WTC11 (cell line): ENCODE results near the gene CHRM5. TPM values are rescaled to one million over a fixed set of nuclear protein-coding genes. Genes with fewer than 3 reads are reported as not detected.

Experiments
- ATAC-seq: fragments of 200-7000 bp; cut with Tn5 transposase; 2 replicates; pipeline ENCODE4 v1.10.0; 2021; ENCODE audit warnings: mild to moderate bottlenecking, moderate library complexity
- CTCF ChIA-PET: fragments of 300-600 bp; sonication (Branson Sonifier 250); formaldehyde crosslinking; loops from one replicate; lab custom pipeline; 2021; ENCODE audit warnings: antibody characterized with exemption; lab: Charles Lee
- POLR2A ChIA-PET: fragments of 350-600 bp; sonication (Branson Sonifier 250); formaldehyde crosslinking; loops from one replicate; lab custom pipeline; 2021; ENCODE audit warnings: antibody characterized with exemption; lab: Charles Lee
- DNase-seq: peaks from one replicate; pipeline ENCODE4 v3.0.0; 2021; ENCODE audit warnings: low spot score
- H3K27ac Mint-ChIP-seq: 2 replicates; pipeline ENCODE4 v1.8.0; 2021; ENCODE audit warnings: mixed read lengths
- H3K27me3 Mint-ChIP-seq: 2 replicates; pipeline ENCODE4 v1.8.0; 2021; ENCODE audit warnings: low read depth, mild to moderate bottlenecking, moderate library complexity, mixed read lengths
- H3K36me3 Mint-ChIP-seq: 2 replicates; pipeline ENCODE4 v1.8.0; 2021; ENCODE audit warnings: mixed read lengths
- H3K4me1 Mint-ChIP-seq: 2 replicates; pipeline ENCODE4 v1.8.0; 2022; ENCODE audit warnings: mixed read lengths
- H3K4me3 Mint-ChIP-seq: 2 replicates; pipeline ENCODE4 v1.8.0; 2021; ENCODE audit warnings: mild to moderate bottlenecking, moderate library complexity, mixed read lengths
- H3K9me3 Mint-ChIP-seq: 2 replicates; pipeline ENCODE4 v1.8.0; 2021; ENCODE audit warnings: mixed read lengths
- ATF1 ChIP-seq: sonication (generic); formaldehyde crosslinking; IDR thresholded peaks from 2 replicates; pipeline ENCODE4 v1.8.1; 2023; ENCODE audit warnings: mild to moderate bottlenecking, moderate library complexity, missing genetic modification reagents
- ATF2 ChIP-seq: sonication (generic); formaldehyde crosslinking; IDR thresholded peaks from 2 replicates; pipeline ENCODE4 v1.8.1; 2022; ENCODE audit warnings: low read depth, missing genetic modification reagents, borderline replicate concordance
- ATF3 ChIP-seq: sonication (generic); formaldehyde crosslinking; conservative IDR thresholded peaks from 2 replicates; pipeline ENCODE4 v1.8.1; 2022; ENCODE audit warnings: mild to moderate bottlenecking, missing genetic modification reagents
- CDX4 ChIP-seq: fragments of 250-450 bp; sonication (Bioruptor Pico); IDR thresholded peaks from 2 replicates; pipeline ENCODE4 v1.9.0; 2021; ENCODE audit warnings: moderate library complexity, mild to moderate bottlenecking, inconsistent platforms, borderline replicate concordance
- CREB1 ChIP-seq: sonication (generic); formaldehyde crosslinking; IDR thresholded peaks from 2 replicates; pipeline ENCODE4 v1.8.0; 2023; ENCODE audit warnings: mild to moderate bottlenecking, missing genetic modification reagents
- E2F5 ChIP-seq: sonication (generic); formaldehyde crosslinking; IDR thresholded peaks from 2 replicates; pipeline ENCODE4 v1.8.1; 2022; ENCODE audit warnings: mild to moderate bottlenecking, moderate library complexity, missing genetic modification reagents
- EMX1 ChIP-seq: fragments of 250-450 bp; sonication (Bioruptor Pico); IDR thresholded peaks from 2 replicates; pipeline ENCODE4 v1.8.0; 2021; ENCODE audit warnings: mild to moderate bottlenecking
- FOXK1 ChIP-seq: sonication (generic); formaldehyde crosslinking; IDR thresholded peaks from 2 replicates; pipeline ENCODE4 v1.8.0; 2022; ENCODE audit warnings: mild to moderate bottlenecking, moderate library complexity, missing genetic modification reagents
- GABPB1 ChIP-seq: sonication (generic); formaldehyde crosslinking; IDR thresholded peaks from 2 replicates; pipeline ENCODE4 v1.8.1; 2023; ENCODE audit warnings: mild to moderate bottlenecking, missing genetic modification reagents
- GTF2I ChIP-seq: fragments of 250-450 bp; sonication (Bioruptor Pico); conservative IDR thresholded peaks from 2 replicates; pipeline ENCODE4 v1.4.0; 2021; ENCODE audit warnings: mild to moderate bottlenecking
- HMGA2 ChIP-seq: fragments of 250-450 bp; sonication (Bioruptor Pico); IDR thresholded peaks from 2 replicates; pipeline ENCODE4 v1.4.0; 2021; ENCODE audit warnings: mild to moderate bottlenecking, moderate library complexity
- JUN ChIP-seq: sonication (generic); formaldehyde crosslinking; IDR thresholded peaks from 2 replicates; pipeline ENCODE4 v1.8.0; 2023; ENCODE audit warnings: mild to moderate bottlenecking, missing genetic modification reagents
- MLX ChIP-seq: sonication (generic); formaldehyde crosslinking; IDR thresholded peaks from 2 replicates; pipeline ENCODE4 v1.8.1; 2023; ENCODE audit warnings: mild to moderate bottlenecking, missing genetic modification reagents, moderate library complexity
- NFYB ChIP-seq: sonication (generic); formaldehyde crosslinking; conservative IDR thresholded peaks from 2 replicates; pipeline ENCODE4 v1.8.0; 2022; ENCODE audit warnings: low read depth, missing genetic modification reagents
- NR1H2 ChIP-seq: sonication (generic); formaldehyde crosslinking; IDR thresholded peaks from 2 replicates; pipeline ENCODE4 v1.9.0; 2021; ENCODE audit warnings: mild to moderate bottlenecking, moderate library complexity, missing genetic modification reagents
- PRRX2 ChIP-seq: fragments of 250-450 bp; sonication (Bioruptor Pico); IDR thresholded peaks from 2 replicates; pipeline ENCODE4 v1.8.0; 2021; ENCODE audit warnings: mild to moderate bottlenecking
- RELA ChIP-seq: sonication (generic); formaldehyde crosslinking; IDR thresholded peaks from 2 replicates; pipeline ENCODE4 v1.8.1; 2022; ENCODE audit warnings: missing genetic modification reagents, mild to moderate bottlenecking, borderline replicate concordance
- SMAD4 ChIP-seq: sonication (generic); formaldehyde crosslinking; IDR thresholded peaks from 2 replicates; pipeline ENCODE4 v1.8.0; 2022; ENCODE audit warnings: mild to moderate bottlenecking, missing genetic modification reagents
- SOX15 ChIP-seq: fragments of 250-450 bp; sonication (Bioruptor Pico); IDR thresholded peaks from 2 replicates; pipeline ENCODE4 v1.9.0; 2021; ENCODE audit warnings: mild to moderate bottlenecking
- TEAD4 ChIP-seq: sonication (generic); formaldehyde crosslinking; IDR thresholded peaks from 2 replicates; pipeline ENCODE4 v1.8.0; 2022; ENCODE audit warnings: mild to moderate bottlenecking, missing genetic modification reagents
- ZBTB21 ChIP-seq: sonication (generic); formaldehyde crosslinking; IDR thresholded peaks from 2 replicates; pipeline ENCODE4 v1.8.1; 2023; ENCODE audit warnings: mild to moderate bottlenecking, missing genetic modification reagents, borderline replicate concordance
- ZBTB43 ChIP-seq: sonication (generic); formaldehyde crosslinking; IDR thresholded peaks from 2 replicates; pipeline ENCODE4 v1.8.1; 2023; ENCODE audit warnings: mild to moderate bottlenecking, missing genetic modification reagents
- ZNF219 ChIP-seq: sonication (generic); formaldehyde crosslinking; IDR thresholded peaks from 2 replicates; pipeline ENCODE4 v1.8.0; 2023; ENCODE audit warnings: missing genetic modification reagents, mild to moderate bottlenecking, borderline replicate concordance
- ZNF263 ChIP-seq: sonication (generic); formaldehyde crosslinking; IDR thresholded peaks from 2 replicates; pipeline ENCODE4 v1.8.1; 2022; ENCODE audit warnings: low read depth, mild to moderate bottlenecking, moderate library complexity, missing genetic modification reagents
- ZNF317 ChIP-seq: sonication (generic); formaldehyde crosslinking; IDR thresholded peaks from 2 replicates; pipeline ENCODE4 v1.8.1; 2023; ENCODE audit warnings: low read depth, mild to moderate bottlenecking, moderate library complexity, missing genetic modification reagents, borderline replicate concordance
- ZNF396 ChIP-seq: fragments of 250-450 bp; sonication (Bioruptor Pico); IDR thresholded peaks from 2 replicates; pipeline ENCODE4 v1.8.0; 2021; ENCODE audit warnings: mild to moderate bottlenecking, moderate library complexity, borderline replicate concordance
- ZNF671 ChIP-seq: fragments of 250-450 bp; sonication (Bioruptor Pico); IDR thresholded peaks from 2 replicates; pipeline ENCODE4 v1.8.0; 2021; ENCODE audit warnings: mild to moderate bottlenecking
- total RNA-seq: library from RNA; stranded (reverse); gene quantifications from 3 replicates; pipeline ENCODE4 v1.2.3, GENCODE V29; 2021

CHRM5 gene
- total RNA-seq, 1 experiment from 2014 or later, result not detected

- TF ChIP-seq ZNF671 (no peak), CDX4 (CRISPR knock-in tag) (no peak), ZBTB43 (CRISPR knock-in tag) (no peak), ZNF263 (CRISPR knock-in tag) (no peak), E2F5 (no peak), PRRX2 (CRISPR knock-in tag) (no peak), NR1H2 (CRISPR knock-in tag) (no peak), RELA (no peak), ZNF219 (no peak), ZNF396 (CRISPR knock-in tag) (no peak), GTF2I (CRISPR knock-in tag) (no peak)
- TF ChIP-seq, all 79 proteins: peak for 0
Measured at GRCh38 chr15:33985287-33985686, 17.0 kb downstream of the CHRM5 start (continued).

- TF ChIP-seq SOX15 (CRISPR knock-in tag), result no peak
- TF ChIP-seq JUN (CRISPR knock-in tag), result no peak
- TF ChIP-seq SMAD4 (CRISPR knock-in tag), result no peak
- no peak for TF ChIP-seq PRRX2 (CRISPR knock-in tag)
- TF ChIP-seq, all 79 proteins: peak for 0
- no peaks in the 10 kb centered on the region for H3K9me3 Mint-ChIP-seq
- no peak overlapping the region for H3K27ac Mint-ChIP-seq
- no peak for ATAC-seq
- POLR2A ChIA-PET, result no interaction called here
- no peak for DNase-seq
- H3K27me3 Mint-ChIP-seq, result no peaks in the 10 kb centered on the region
- H3K36me3 Mint-ChIP-seq, result no peaks in the 10 kb centered on the region
- CTCF ChIA-PET, result interaction anchor here (1.0 to 1.7 kb wide), 4 partner anchors 9 to 248 kb away, joined by 3 to 7 read pairs (median 4); partner anchors contain the start of gene CHRM5
- peaks cover 17% of the 10 kb centered on the region for H3K4me1 Mint-ChIP-seq
- H3K4me3 Mint-ChIP-seq, result no peak overlapping the region
Measured at GRCh38 chr15:33985751-33986150, 17.5 kb downstream of the CHRM5 start.

GRCh38 chr15:33987444-33987843 is 19.1 kb downstream of the CHRM5 start:
- ChIA-PET POLR2A (no interaction called here), CTCF (interaction anchor here (0.6 to 1.4 kb wide), 2 partner anchors 78 to 258 kb away, joined by 3 to 4 read pairs; no protein-coding TSS in a partner anchor)
- TF ChIP-seq CDX4 (CRISPR knock-in tag) (no peak), ZBTB21 (CRISPR knock-in tag) (no peak), ATF3 (no peak), ZNF317 (no peak), FOXK1 (CRISPR knock-in tag) (no peak), CREB1 (CRISPR knock-in tag) (no peak), ATF2 (CRISPR knock-in tag) (no peak), GABPB1 (CRISPR knock-in tag) (no peak), ZNF671 (no peak), TEAD4 (CRISPR knock-in tag) (no peak), PRRX2 (CRISPR knock-in tag) (no peak), HMGA2 (no peak), MLX (CRISPR knock-in tag) (no peak), NFYB (CRISPR knock-in tag) (no peak), JUN (CRISPR knock-in tag) (no peak), EMX1 (CRISPR knock-in tag) (no peak), ATF1 (no peak), ZNF396 (CRISPR knock-in tag) (no peak)
- no peaks in the 10 kb centered on the region for H3K36me3 Mint-ChIP-seq
- H3K4me3 Mint-ChIP-seq, result no peak overlapping the region
- peaks cover 5% of the 10 kb centered on the region for H3K9me3 Mint-ChIP-seq
- ATAC-seq (no peak), DNase-seq (no peak)
- peaks cover 10% of the 10 kb centered on the region for H3K4me1 Mint-ChIP-seq
- H3K27me3 Mint-ChIP-seq, result no peaks in the 10 kb centered on the region
- H3K27ac Mint-ChIP-seq, result no peak overlapping the region
